ENCODE results near the gene CTAG1B.

DNA sequence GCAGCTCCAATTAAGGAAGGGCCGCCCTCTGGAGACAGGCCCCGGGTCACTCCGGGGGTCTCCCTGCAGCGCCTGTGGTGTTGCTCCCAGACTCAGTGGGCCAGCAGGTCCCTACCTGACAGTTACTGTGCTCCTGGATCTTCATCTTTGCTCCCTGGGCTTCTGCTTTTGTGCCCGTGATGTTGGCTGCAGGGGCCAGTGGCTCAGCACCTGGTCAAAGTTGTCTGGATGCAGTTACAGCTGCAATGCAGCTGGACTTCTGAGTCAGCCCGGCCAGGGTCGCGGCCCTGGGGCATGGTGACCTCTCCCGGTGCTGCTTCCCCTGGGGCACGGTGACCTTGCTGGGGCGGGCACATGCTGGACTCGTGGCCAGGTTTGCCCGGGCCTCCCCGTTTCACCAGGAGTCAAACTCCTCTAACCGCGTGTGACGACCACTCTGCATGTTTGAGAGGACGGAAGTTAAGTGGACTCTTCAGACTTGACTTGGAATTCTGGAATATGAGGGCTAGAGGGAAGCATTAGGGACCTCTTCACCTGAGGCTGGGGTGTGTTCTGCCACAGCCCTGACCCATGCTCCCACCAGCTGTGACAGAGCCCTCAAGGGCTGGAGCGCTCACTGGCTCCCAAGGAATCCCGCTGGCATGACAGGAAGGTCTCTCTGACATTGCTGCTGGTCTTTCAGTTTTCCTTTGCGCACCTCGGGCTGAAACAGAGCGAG, 30.6 kb upstream of the CTAG1B start:
- TF ChIP-seq RAD21 (conservative IDR thresholded peaks at IDR 0.05) = no peak
- TF ChIP-seq, protein P1, sequence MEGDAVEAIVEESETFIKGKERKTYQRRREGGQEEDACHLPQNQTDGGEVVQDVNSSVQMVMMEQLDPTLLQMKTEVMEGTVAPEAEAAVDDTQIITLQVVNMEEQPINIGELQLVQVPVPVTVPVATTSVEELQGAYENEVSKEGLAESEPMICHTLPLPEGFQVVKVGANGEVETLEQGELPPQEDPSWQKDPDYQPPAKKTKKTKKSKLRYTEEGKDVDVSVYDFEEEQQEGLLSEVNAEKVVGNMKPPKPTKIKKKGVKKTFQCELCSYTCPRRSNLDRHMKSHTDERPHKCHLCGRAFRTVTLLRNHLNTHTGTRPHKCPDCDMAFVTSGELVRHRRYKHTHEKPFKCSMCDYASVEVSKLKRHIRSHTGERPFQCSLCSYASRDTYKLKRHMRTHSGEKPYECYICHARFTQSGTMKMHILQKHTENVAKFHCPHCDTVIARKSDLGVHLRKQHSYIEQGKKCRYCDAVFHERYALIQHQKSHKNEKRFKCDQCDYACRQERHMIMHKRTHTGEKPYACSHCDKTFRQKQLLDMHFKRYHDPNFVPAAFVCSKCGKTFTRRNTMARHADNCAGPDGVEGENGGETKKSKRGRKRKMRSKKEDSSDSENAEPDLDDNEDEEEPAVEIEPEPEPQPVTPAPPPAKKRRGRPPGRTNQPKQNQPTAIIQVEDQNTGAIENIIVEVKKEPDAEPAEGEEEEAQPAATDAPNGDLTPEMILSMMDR (IDR thresholded peaks at IDR 0.05; ENCODE audit: poor library complexity, severe bottlenecking) = no peak
- TF ChIP-seq TAF1 (IDR thresholded peaks at IDR 0.05; ENCODE audit: low read depth) = no peak
- no peak for TF ChIP-seq EZH2 (IDR thresholded peaks at IDR 0.05; ENCODE audit: borderline replicate concordance, insufficient read depth, low read length, poor library complexity, severe bottlenecking)
- TF ChIP-seq REST (IDR thresholded peaks at IDR 0.05; ENCODE audit: borderline replicate concordance) = no peak
